ENCODE data around the gene ZNF407.

The ZNF407 gene

DNA sequence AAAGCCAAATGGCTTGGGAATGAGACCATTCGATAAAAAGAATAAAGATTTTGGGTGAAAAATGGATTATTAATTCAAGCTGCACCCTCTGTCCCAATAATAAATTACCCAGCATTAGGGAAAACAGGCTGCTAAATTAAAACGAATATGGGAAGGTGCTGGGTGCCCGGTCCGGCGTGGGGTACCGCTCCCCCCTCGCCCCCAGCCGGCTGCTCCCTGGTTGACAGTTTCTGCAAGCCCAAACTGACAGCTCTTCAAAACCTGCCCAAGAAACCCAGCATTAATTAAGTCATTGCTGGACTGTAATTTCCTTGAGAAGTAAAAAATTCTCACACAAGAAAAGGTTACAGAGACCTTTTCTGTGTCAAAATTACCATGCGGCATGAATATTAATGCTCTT, 512.6 kb downstream of the ZNF407 start:
- H3K4me3 ChIP-seq (ENCODE audit: control insufficient read depth, low read depth, low read length), result no peak overlapping the region
- no peak for DNase-seq (ENCODE audit: low read depth)
- TF ChIP-seq CTCF (conservative IDR thresholded peaks at IDR 0.05; ENCODE audit: control insufficient read depth, insufficient read depth, low read depth, low read length), result no peak

GRCh38 chr18:75110846-75111415, 513.3 kb downstream of the ZNF407 start:
- no peak overlapping the region for H3K4me3 ChIP-seq (ENCODE audit: control insufficient read depth, low read depth, low read length)
- no peak for TF ChIP-seq CTCF (conservative IDR thresholded peaks at IDR 0.05; ENCODE audit: control insufficient read depth, insufficient read depth, low read depth, low read length)
- DNase-seq (ENCODE audit: low read depth), result no peak

GRCh38 chr18:75111760-75112159, 514.1 kb downstream of the ZNF407 start:
- H3K4me3 ChIP-seq (ENCODE audit: control insufficient read depth, low read depth, low read length), result no peak overlapping the region
- TF ChIP-seq CTCF (conservative IDR thresholded peaks at IDR 0.05; ENCODE audit: control insufficient read depth, insufficient read depth, low read depth, low read length), result no peak
- peak; percentile 25 for DNase-seq (ENCODE audit: low read depth)

GRCh38 chr18:75112186-75113096, 514.8 kb downstream of the ZNF407 start:
- H3K4me3 ChIP-seq (ENCODE audit: control insufficient read depth, low read depth, low read length), result no peak overlapping the region
- no peak for TF ChIP-seq CTCF (conservative IDR thresholded peaks at IDR 0.05; ENCODE audit: control insufficient read depth, insufficient read depth, low read depth, low read length)
- no peak for DNase-seq (ENCODE audit: low read depth)

DNA sequence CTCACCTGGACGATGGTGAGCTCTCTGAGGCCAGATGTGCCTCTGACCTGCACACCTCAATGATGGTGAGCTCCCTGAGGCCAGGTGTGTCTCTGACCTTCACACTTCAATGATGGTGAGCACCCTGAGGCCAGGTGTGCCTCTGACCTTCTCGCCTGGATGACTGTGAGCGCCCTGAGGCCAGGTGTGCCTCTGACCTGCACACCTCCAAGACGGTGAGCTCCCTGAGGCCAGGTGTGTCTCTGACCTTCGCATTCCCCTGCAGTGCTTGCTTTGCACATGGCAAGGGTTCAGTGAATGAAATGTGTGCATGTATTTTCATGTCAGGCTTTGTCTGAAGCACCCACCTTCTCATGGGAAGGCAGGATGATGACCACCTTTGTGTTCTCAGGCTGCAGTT, 515.8 kb downstream of the ZNF407 start:
- DNase-seq (ENCODE audit: low read depth), result no peak
- no peak overlapping the region for H3K4me3 ChIP-seq (ENCODE audit: control insufficient read depth, low read depth, low read length)
- TF ChIP-seq CTCF (conservative IDR thresholded peaks at IDR 0.05; ENCODE audit: control insufficient read depth, insufficient read depth, low read depth, low read length), result no peak

- no peak for DNase-seq (ENCODE audit: low read depth)
- TF ChIP-seq CTCF (conservative IDR thresholded peaks at IDR 0.05; ENCODE audit: control insufficient read depth, insufficient read depth, low read depth, low read length), result no peak
- H3K4me3 ChIP-seq (ENCODE audit: control insufficient read depth, low read depth, low read length), result no peak overlapping the region
Measured at GRCh38 chr18:75114231-75114764, 516.6 kb downstream of the ZNF407 start.

All from fibroblast of mammary gland (primary cell).